Neuronal stem cell (in vitro differentiated cells): ENCODE measurements around the gene SELENOW.
A peak's percentile ranks its signal among the peaks of the same experiment; 100 is the strongest.

Experiments used
- DNase-seq: peaks from one replicate; pipeline ENCODE4 v3.0.0-alpha.2; 2013; ENCODE audit warnings: low spot score
- H2AFZ ChIP-seq: one replicate; pipeline ENCODE4 v1.6.1; 2013; ENCODE audit warnings: mild to moderate bottlenecking, low read length, inconsistent platforms
- H2AK5ac ChIP-seq: 2 replicates; pipeline ENCODE4 v1.6.1; 2013; ENCODE audit warnings: low read depth, mild to moderate bottlenecking, inconsistent platforms, low read length, moderate library complexity, mixed read lengths
- H2BK120ac ChIP-seq: 2 replicates; pipeline ENCODE4 v1.6.1; 2013; ENCODE audit warnings: low read depth, mild to moderate bottlenecking, inconsistent platforms, low read length, moderate library complexity, mixed read lengths
- H2BK12ac ChIP-seq: one replicate; pipeline ENCODE4 v1.6.1; 2013; ENCODE audit warnings: low read length, inconsistent platforms
- H2BK15ac ChIP-seq: 2 replicates; pipeline ENCODE4 v1.6.1; 2013; ENCODE audit warnings: mild to moderate bottlenecking, low read length, inconsistent platforms, mixed read lengths
- H2BK5ac ChIP-seq: one replicate; pipeline ENCODE4 v1.6.1; 2013; ENCODE audit warnings: inconsistent platforms, mild to moderate bottlenecking, low read length, moderate library complexity
- H3K14ac ChIP-seq: one replicate; pipeline ENCODE4 v1.6.1; 2013; ENCODE audit warnings: low read length, inconsistent platforms
- H3K18ac ChIP-seq: 2 replicates; pipeline ENCODE4 v1.6.1; 2013; ENCODE audit warnings: low read length, inconsistent platforms
- H3K23ac ChIP-seq: 2 replicates; pipeline ENCODE4 v1.6.1; 2013; ENCODE audit warnings: low read depth, mild to moderate bottlenecking, mixed read lengths, low read length, inconsistent platforms; ENCODE audit not compliant: poor library complexity
- H3K27ac ChIP-seq: replicated peaks from 3 replicates; pipeline ENCODE4 v1.5.1; 2013; ENCODE audit warnings: low read length, inconsistent platforms
- H3K27me3 ChIP-seq, 3 experiments: 2 replicates each; pipeline ENCODE4 v1.6.1; 2013; ENCODE audit warnings: low read length in 3 of 3, mild to moderate bottlenecking in 2 of 3, inconsistent platforms in 1 of 3, low read depth in 1 of 3, mixed read lengths in 1 of 3, moderate library complexity in 1 of 3; ENCODE audit not compliant: control insufficient read depth in 3 of 3, insufficient read depth in 3 of 3
- H3K36me3 ChIP-seq, 2 donors: replicated peaks in 1 of 2; 2 replicates each; pipeline ENCODE4 v1.6.1; 2013; ENCODE audit warnings: low read length in 2 of 2; ENCODE audit not compliant: control insufficient read depth in 2 of 2, insufficient read depth in 2 of 2
- H3K4ac ChIP-seq: 2 replicates; pipeline ENCODE4 v1.6.1; 2013; ENCODE audit warnings: inconsistent platforms, mild to moderate bottlenecking, low read length, moderate library complexity
- H3K4me1 ChIP-seq, 2 donors: 1 replicate in 1 of 2; 2 replicates in 1 of 2; pipeline ENCODE4 v1.6.1; 2013; ENCODE audit warnings: low read length in 2 of 2, low read depth in 1 of 2; ENCODE audit not compliant: control insufficient read depth in 2 of 2, insufficient read depth in 1 of 2
- H3K4me2 ChIP-seq: one replicate; pipeline ENCODE4 v1.6.1; 2013; ENCODE audit warnings: mild to moderate bottlenecking, low read length, inconsistent platforms; ENCODE audit not compliant: insufficient read depth, poor library complexity, severe bottlenecking
- H3K4me3 ChIP-seq, 2 donors: 2 replicates each; pipeline ENCODE4 v1.5.1; 2013; ENCODE audit warnings: low read length in 2 of 2, mild to moderate bottlenecking in 2 of 2, inconsistent platforms in 1 of 2, moderate library complexity in 1 of 2
- H3K79me1 ChIP-seq: one replicate; pipeline ENCODE4 v1.6.1; 2013; ENCODE audit warnings: low read depth, mild to moderate bottlenecking, inconsistent platforms, low read length, moderate library complexity
- H3K9ac ChIP-seq: one replicate; pipeline ENCODE4 v1.6.1; 2013; ENCODE audit warnings: mild to moderate bottlenecking, low read depth, low read length, inconsistent platforms; ENCODE audit not compliant: poor library complexity
- H3K9me3 ChIP-seq, 2 donors: replicated peaks in 1 of 2; 2 replicates each; pipeline versions ENCODE3 to v1.6.1; 2013; ENCODE audit warnings: low read length in 2 of 2, mild to moderate bottlenecking in 2 of 2, inconsistent platforms in 1 of 2, low read depth in 1 of 2, mixed read lengths in 1 of 2, moderate library complexity in 1 of 2; ENCODE audit not compliant: control insufficient read depth in 2 of 2, insufficient read depth in 1 of 2
- H4K8ac ChIP-seq: one replicate; pipeline ENCODE4 v1.6.1; 2013; ENCODE audit warnings: low read depth, mild to moderate bottlenecking, inconsistent platforms, low read length, moderate library complexity
- H4K91ac ChIP-seq: one replicate; pipeline ENCODE4 v1.6.1; 2013; ENCODE audit warnings: low read length, low read depth, mild to moderate bottlenecking, inconsistent platforms; ENCODE audit not compliant: poor library complexity
- WGBS, 2 donors: extraction: QIAGEN DNeasy Blood & Tissue Kit; methylation state at CpG; one replicate each; pipeline ENCODE4 v1.1.7; 2013; ENCODE audit warnings: missing lambda C conversion rate in 2 of 2, mixed read lengths in 1 of 2; ENCODE audit not compliant: insufficient read length in 2 of 2, insufficient replicate concordance in 1 of 2; ENCODE audit errors: extremely low coverage in 2 of 2; 5-methylcytosine and 5-hydroxymethylcytosine counted together

The SELENOW gene

GRCh38 chr19:47819858-47820257 is 41.4 kb downstream of the SELENOW start:
- peak overlapping the region; percentile 40 for H3K4me2 ChIP-seq
- peak overlapping the region; percentile 84 for H3K18ac ChIP-seq
- peak overlapping the region; percentile 36 for H2AFZ ChIP-seq
- no peaks in the 10 kb centered on the region for H3K79me1 ChIP-seq
- H4K91ac ChIP-seq = no peak overlapping the region
- peak overlapping the region; percentile 53 for H3K27ac ChIP-seq
- H3K4me1 ChIP-seq = peaks cover 5 to 23% of the 10 kb centered on the region in 2 donors
- H3K4me3 ChIP-seq = no peak overlapping the region
- no peak overlapping the region for H3K23ac ChIP-seq
- H2BK120ac ChIP-seq = no peak overlapping the region
- no peak overlapping the region for H2BK12ac ChIP-seq
- no CpG with 5 or more reads among the region's 10 CpGs for WGBS, 2 donors
- no peak overlapping the region for H4K8ac ChIP-seq
- no peak overlapping the region for H2BK15ac ChIP-seq
- peaks cover 0 to 38% (median 0%) of the 10 kb centered on the region in 3 experiments for H3K27me3 ChIP-seq
- no peak overlapping the region for H3K14ac ChIP-seq
- H3K9me3 ChIP-seq = no peaks in the 10 kb centered on the region
- no peak overlapping the region for H3K9ac ChIP-seq
- H3K4ac ChIP-seq = no peak overlapping the region
- no peak overlapping the region for H2BK5ac ChIP-seq
- no peak overlapping the region for H2AK5ac ChIP-seq
- DNase-seq = peak; percentile 89
- no peaks in the 10 kb centered on the region for H3K36me3 ChIP-seq

- no peak overlapping the region for H2AK5ac ChIP-seq
- H2BK12ac ChIP-seq = peak overlapping the region; percentile 2
- no peak overlapping the region for H3K14ac ChIP-seq
- peaks cover 5 to 23% of the 10 kb centered on the region in 2 donors for H3K4me1 ChIP-seq
- no peak overlapping the region for H3K4me2 ChIP-seq
- H2BK5ac ChIP-seq = no peak overlapping the region
- no peak overlapping the region for H3K9ac ChIP-seq
- no peak overlapping the region for H3K4me3 ChIP-seq
- no peaks in the 10 kb centered on the region for H3K79me1 ChIP-seq
- no CpG with 5 or more reads among the region's 2 CpGs for WGBS, 2 donors
- peaks cover 0 to 38% (median 0%) of the 10 kb centered on the region in 3 experiments for H3K27me3 ChIP-seq
- DNase-seq = no peak
- H2AFZ ChIP-seq = peak overlapping the region; percentile 36
- no peak overlapping the region for H3K4ac ChIP-seq
- H4K91ac ChIP-seq = no peak overlapping the region
- H4K8ac ChIP-seq = no peak overlapping the region
- H3K27ac ChIP-seq = peak overlapping the region; percentile 49
- no peak overlapping the region for H2BK120ac ChIP-seq
- no peak overlapping the region for H2BK15ac ChIP-seq
- peak overlapping the region; percentile 61 for H3K18ac ChIP-seq
- H3K9me3 ChIP-seq = no peaks in the 10 kb centered on the region
- no peak overlapping the region for H3K23ac ChIP-seq
- no peaks in the 10 kb centered on the region for H3K36me3 ChIP-seq
Observed at GRCh38 chr19:47820410-47820809, 41.9 kb downstream of the SELENOW start.

GRCh38 chr19:47821460-47822020 is 43.0 kb downstream of the SELENOW start, which contains the start of gene CRX:
CRX (plus strand) TSS chr19:47821937; CDS start chr19:47834444, 12,507 bp downstream.
- H3K4me1 ChIP-seq = peaks cover 5 to 23% of the 10 kb centered on the region in 2 donors
- WGBS, 2 donors = no CpG with 5 or more reads among the region's 15 CpGs
- H3K18ac ChIP-seq = peak within 1 kb of the TSS; percentile 39
- H2BK120ac ChIP-seq = peak within 1 kb of the TSS; percentile 65
- no peaks in the 10 kb centered on the region for H3K36me3 ChIP-seq
- H4K91ac ChIP-seq = no peak within 1 kb of the TSS
- no peaks in the 10 kb centered on the region for H3K79me1 ChIP-seq
- H3K14ac ChIP-seq = no peak within 1 kb of the TSS
- no peak for DNase-seq
- peak within 1 kb of the TSS; percentile 70 for H2AK5ac ChIP-seq
- H3K27ac ChIP-seq = no peak within 1 kb of the TSS
- no peak within 1 kb of the TSS for H3K9ac ChIP-seq
- peaks cover 0 to under 1% of the 10 kb centered on the region in 2 donors for H3K9me3 ChIP-seq
- H2BK15ac ChIP-seq = peak within 1 kb of the TSS; percentile 87
- H2BK5ac ChIP-seq = peak within 1 kb of the TSS; percentile 10
- no peak within 1 kb of the TSS for H3K23ac ChIP-seq
- no peak within 1 kb of the TSS for H4K8ac ChIP-seq
- no peak within 1 kb of the TSS for H3K4me3 ChIP-seq
- H2BK12ac ChIP-seq = peak within 1 kb of the TSS; percentile 80
- H3K27me3 ChIP-seq = peaks cover 0 to 38% (median 0%) of the 10 kb centered on the region in 3 experiments
- H3K4ac ChIP-seq = no peak within 1 kb of the TSS
- H3K4me2 ChIP-seq = no peak within 1 kb of the TSS
- H2AFZ ChIP-seq = peak within 1 kb of the TSS; percentile 30

GRCh38 chr19:47824396-47824795 is 45.9 kb downstream of the SELENOW start:
- no peak for DNase-seq
- no CpG with 5 or more reads among the region's 6 CpGs for WGBS, 2 donors

More at GRCh38 chr19:47824396-47824795, 45.9 kb downstream of the SELENOW start:
- Histone ChIP-seq H3K27ac (no peak overlapping the region), H3K79me1 (no peaks in the 10 kb centered on the region), H3K18ac (peak overlapping the region; percentile 41), H3K4me3 (no peak overlapping the region), H2BK120ac (no peak overlapping the region), H3K23ac (peak overlapping the region; percentile 3), H4K8ac (no peak overlapping the region), H4K91ac (no peak overlapping the region), H3K27me3 (peaks cover 0 to 35% (median 0%) of the 10 kb centered on the region in 3 experiments), H2BK12ac (no peak overlapping the region), H3K9me3 (peaks cover 0 to 4% of the 10 kb centered on the region in 2 donors), H3K9ac (no peak overlapping the region), H3K14ac (no peak overlapping the region), H3K4me2 (no peak overlapping the region), H3K4ac (no peak overlapping the region), H3K4me1 (peaks cover 5 to 25% of the 10 kb centered on the region in 2 donors), H3K36me3 (no peaks in the 10 kb centered on the region), H2BK5ac (no peak overlapping the region), H2AFZ (no peak overlapping the region), H2AK5ac (peak overlapping the region; percentile 72), H2BK15ac (peak overlapping the region; percentile 33)
